GM12878 (cell line): Measurements from ENCODE around the gene TMEM72. TPM values are rescaled to one million over a fixed set of nuclear protein-coding genes. Genes with fewer than 3 reads are reported as not detected.
A peak's percentile ranks its signal among the peaks of the same experiment; 100 is the strongest.

ENCODE experiments used
- ATAC-seq: fragments of 200-7000 bp; cut with Tn5 transposase; 3 replicates; pipeline ENCODE4 v1.9.1; 2020; ENCODE audit warnings: mild to moderate bottlenecking, moderate library complexity
- BruUV-seq: library from RNA; stranded (reverse); fragments of 400-500 nt; replicated peaks from 2 replicates; lab custom pipeline; 2021; lab: Mats Ljungman, UMichigan
- CTCF ChIA-PET: fragments of 300-600 bp; sonication (Branson Sonifier 250); formaldehyde crosslinking; extraction: SDS; loops from one replicate; lab custom pipeline; 2021; ENCODE audit warnings: inconsistent platforms; lab: Yijun Ruan, JAX
- POLR2A ChIA-PET: fragments of 350-600 bp; formaldehyde crosslinking; extraction: SDS; loops from one replicate; lab custom pipeline; 2021; ENCODE audit warnings: inconsistent platforms; lab: Charles Lee
- RAD21 ChIA-PET: fragments of 300-600 bp; sonication (Branson Sonifier 250); formaldehyde crosslinking; loops from one replicate; lab custom pipeline; 2023; ENCODE audit warnings: antibody characterized with exemption; ENCODE audit not compliant: unreplicated experiment; lab: Charles Lee
- SMC1A ChIA-PET: fragments of 300-600 bp; sonication (Branson Sonifier 250); formaldehyde crosslinking; loops from one replicate; lab custom pipeline; 2023; ENCODE audit not compliant: unreplicated experiment, uncharacterized antibody; lab: Charles Lee
- DNase-seq: peaks from one replicate; pipeline ENCODE4 v3.0.0-alpha.2; 2011; ENCODE audit warnings: low read depth, low spot score
- FAIRE-seq: peaks from 3 replicates; lab custom pipeline; 2011; peaks lifted over from hg19 to GRCh38; lab: Jason Lieb, UNC
- H2AFZ ChIP-seq: 2 replicates; pipeline ENCODE4 v1.6.0; 2011; ENCODE audit warnings: low read depth, low read length, control low read depth; ENCODE audit not compliant: control insufficient read depth
- H3K27ac ChIP-seq: 2 replicates; pipeline ENCODE4 v1.5.1; 2011; ENCODE audit warnings: control low read depth; ENCODE audit not compliant: control insufficient read depth, insufficient read depth
- H3K27me3 ChIP-seq, 2 experiments: replicated peaks in 1 of 2; 2 replicates each; pipeline versions ENCODE4 v1.6.0 to v1.6.1; 2011; ENCODE audit warnings: low read length in 1 of 2; ENCODE audit not compliant: control insufficient read depth in 2 of 2, insufficient read depth in 2 of 2
- H3K36me3 ChIP-seq, 2 experiments: 2 replicates each; pipeline ENCODE4 v1.5.1; 2011; ENCODE audit warnings: low read length in 1 of 2; ENCODE audit not compliant: control insufficient read depth in 2 of 2, insufficient read depth in 2 of 2
- H3K4me1 ChIP-seq: 2 replicates; pipeline ENCODE4 v1.6.1; 2011; ENCODE audit warnings: mild to moderate bottlenecking, low read length, moderate library complexity, mixed read lengths; ENCODE audit not compliant: control insufficient read depth, insufficient read depth
- H3K4me2 ChIP-seq: 2 replicates; pipeline ENCODE4 v1.6.0; 2011; ENCODE audit warnings: control low read depth; ENCODE audit not compliant: control insufficient read depth, insufficient read depth
- H3K4me3 ChIP-seq: fragments of 200-600 bp; sonication (generic); 2 replicates; pipeline ENCODE4 v1.5.1; 2016
- H3K79me2 ChIP-seq: 2 replicates; pipeline ENCODE4 v1.6.0; 2011; ENCODE audit warnings: low read length; ENCODE audit not compliant: control insufficient read depth, insufficient read depth
- H3K9ac ChIP-seq: 2 replicates; pipeline ENCODE4 v1.8.0; 2011; ENCODE audit warnings: low read length, control low read depth, mixed read lengths; ENCODE audit not compliant: control insufficient read depth, insufficient read depth
- H3K9me3 ChIP-seq: replicated peaks from 3 replicates; pipeline ENCODE4 v1.5.1; 2011; ENCODE audit warnings: mild to moderate bottlenecking, low read length; ENCODE audit not compliant: control insufficient read depth, insufficient read depth
- H4K20me1 ChIP-seq: 2 replicates; pipeline ENCODE4 v1.6.0; 2011; ENCODE audit not compliant: control insufficient read depth, insufficient read depth
- JUNB ChIP-seq: IDR thresholded peaks from 2 replicates; pipeline ENCODE4 v1.6.1; 2016; ENCODE audit warnings: antibody characterized with exemption, mild to moderate bottlenecking
- MEF2A ChIP-seq: IDR thresholded peaks from 2 replicates; pipeline ENCODE4 v1.6.1; 2011; ENCODE audit warnings: low read depth, mild to moderate bottlenecking, low read length, moderate library complexity; ENCODE audit not compliant: insufficient read depth
- NR2C2 ChIP-seq: IDR thresholded peaks from 2 replicates; pipeline ENCODE4 v1.6.1; 2011; ENCODE audit warnings: borderline replicate concordance, low read depth; ENCODE audit not compliant: control insufficient read depth, insufficient read length
- WGBS: methylation state at CpG from one replicate; pipeline ENCODE4 v1.1.6; 2016; ENCODE audit warnings: low lambda C conversion rate; ENCODE audit not compliant: insufficient replicate concordance, insufficient coverage; ENCODE audit errors: missing lambda C conversion rate; 5-methylcytosine and 5-hydroxymethylcytosine counted together
- in situ Hi-C: fragments of 300-500 bp; cut with MboI; formaldehyde crosslinking; loops from 9 replicates; pipeline ENCODE4 v1.14.3; 2018; ENCODE audit warnings: mixed read lengths
- intact Hi-C: fragments of 100-400 bp; cut with micrococcal nuclease; formaldehyde crosslinking; loops from one replicate; pipeline ENCODE4 v1.14.2; 2022; ENCODE audit not compliant: unreplicated experiment
- polyA plus RNA-seq, 11 experiments: library from polyadenylated mRNA; depleted of rRNA in 4 of 11; unstranded in 6 of 11; stranded (reverse) in 5 of 11; fragments of >200 nt; fragmentation: Nextera tagmentation in 4 of 11; fragmentation: Illumina TruSeq in 1 of 11; extraction: Ambion mirVana in 4 of 11; extraction: Trizol in 1 of 11; gene quantifications; 1 replicate in 1 of 11; 2 replicates in 10 of 11; pipeline versions ENCODE4 v1.2.1 to v1.2.3, GENCODE V29; 2011 to 2016; ENCODE audit warnings: inconsistent platforms in 2 of 11, missing spikeins in 2 of 11, low read depth in 1 of 11
- total RNA-seq, 4 experiments: library from RNA; depleted of rRNA in 3 of 4; stranded (reverse); fragments of >200 nt in 3 of 4; fragmentation: Illumina TruSeq in 1 of 4; extraction: Trizol in 1 of 4; gene quantifications; 2 replicates each; pipeline versions ENCODE4 v1.2.1 to v1.2.3, GENCODE V29; 2013 to 2021
- TF ChIP-seq, protein P1 (sequence below): fragments of 450-650 bp; IDR thresholded peaks from 2 replicates; pipeline ENCODE4 v1.6.1; 2016; ENCODE audit warnings: mild to moderate bottlenecking

The TMEM72 gene
- total and polyA plus RNA-seq, 10 of the 15 experiments (the other 5 are each of a cell fraction or from before 2014, with no cell fraction given), result 0.12 TPM; not detected in 9

DNA sequence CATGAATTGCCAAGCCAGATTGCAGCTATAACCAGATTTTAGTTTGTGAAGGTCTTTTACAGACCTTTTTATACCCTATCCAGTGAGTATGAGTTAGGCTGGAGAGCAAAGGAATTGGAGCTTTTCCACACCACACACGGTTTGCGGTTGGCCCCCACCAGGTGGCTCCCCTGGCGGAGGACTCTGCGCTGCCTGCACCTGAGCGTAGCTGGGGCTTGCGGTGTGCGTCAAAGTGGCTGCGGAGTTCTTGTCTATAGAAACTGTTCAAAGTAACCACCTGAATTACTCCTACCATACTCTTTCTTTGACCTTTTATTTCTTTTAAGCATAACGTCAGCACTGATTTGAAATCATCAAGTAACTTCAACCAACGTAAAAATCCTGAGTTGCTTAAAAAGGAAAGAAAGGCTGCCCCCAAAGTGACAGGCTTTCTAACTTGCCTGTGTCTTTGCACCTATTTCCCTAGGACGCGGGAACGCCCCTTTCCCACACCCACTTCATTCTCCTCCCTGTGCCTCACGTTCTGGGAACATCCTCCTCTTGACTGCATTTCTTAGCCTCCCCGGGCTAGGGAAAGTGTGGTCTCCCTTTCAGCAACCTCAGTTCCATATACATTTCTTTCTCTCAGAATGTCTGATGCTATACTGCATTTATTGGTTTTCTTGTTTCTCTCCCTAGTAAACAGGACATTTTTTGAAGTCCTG is 47.6 kb upstream of the TMEM72 start:
- ATAC-seq, result no peak
- Histone ChIP-seq H3K9ac (no peak overlapping the region), H3K27ac (no peak overlapping the region), H3K4me3 (no peak overlapping the region), H3K27me3 (peaks cover 2% of the 10 kb centered on the region in 2 experiments; a peak in 3 of 4 replicates), H3K4me2 (no peak overlapping the region), H3K79me2 (no peaks in the 10 kb centered on the region), H4K20me1 (no peaks in the 10 kb centered on the region), H2AFZ (no peak overlapping the region), H3K9me3 (no peaks in the 10 kb centered on the region), H3K4me1 (peaks cover 8% of the 10 kb centered on the region; the same call in 1 of the 2 replicates), H3K36me3 (no peaks in the 10 kb centered on the region)
- FAIRE-seq, result no peak
- BruUV-seq, result no TSS peak
- DNase-seq, result no peak
- intact Hi-C loops, result loop anchor here (2.0 kb wide), 1 partner anchor 1193 kb away; no protein-coding TSS in a partner anchor
- ChIA-PET SMC1A (no interaction called here), RAD21 (no interaction called here), POLR2A (no interaction called here), CTCF (interaction anchor here (0.7 to 1.3 kb wide), 4 partner anchors 24 to 1191 kb away, joined by 3 read pairs; no protein-coding TSS in a partner anchor)
- in situ Hi-C loops, result loop anchor here (5.0 to 25.0 kb wide), 2 partner anchors 476 to 1191 kb away; partner anchors contain the start of gene CXCL12
- 83% methylated on average over 15 of the region's 15 CpGs for WGBS
- TF ChIP-seq JUNB (no peak), NR2C2 (no peak)

DNA sequence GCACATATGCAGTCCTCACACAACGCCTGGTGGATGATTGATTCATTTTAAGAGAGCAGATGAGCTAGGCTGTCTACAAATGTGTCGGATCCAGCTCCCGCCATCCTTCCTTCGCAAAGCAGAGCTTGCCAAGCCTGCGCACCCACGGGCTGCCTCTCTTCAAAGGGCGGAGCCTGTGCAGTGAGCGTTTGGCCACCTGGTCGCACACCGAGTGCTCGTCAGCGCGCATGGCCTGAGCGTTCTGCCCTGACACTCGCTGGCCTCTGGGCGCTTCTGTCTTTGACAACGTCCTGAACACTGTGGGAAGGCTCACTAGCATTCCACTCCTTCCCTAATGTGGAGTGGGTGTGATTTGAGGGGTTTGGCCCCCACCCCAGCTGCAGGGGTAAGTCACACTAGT is 47.1 kb upstream of the TMEM72 start:
- Histone ChIP-seq H4K20me1 (no peaks in the 10 kb centered on the region), H3K4me3 (no peak overlapping the region; the same call in 1 of the 2 replicates), H3K27me3 (peaks cover 2% of the 10 kb centered on the region in 2 experiments; a peak in 3 of 4 replicates), H3K4me1 (peaks cover 8% of the 10 kb centered on the region; the same call in 1 of the 2 replicates), H3K9me3 (no peaks in the 10 kb centered on the region), H3K79me2 (no peaks in the 10 kb centered on the region), H3K36me3 (no peaks in the 10 kb centered on the region), H3K4me2 (peak overlapping the region; percentile 95), H3K27ac (no peak overlapping the region), H2AFZ (peak overlapping the region; percentile 12; the same call in 1 of the 2 replicates), H3K9ac (no peak overlapping the region)
- BruUV-seq, result no TSS peak
- RAD21 ChIA-PET, result no interaction called here
- in situ Hi-C loops (loop anchor here (5.0 to 25.0 kb wide), 2 partner anchors 477 to 1192 kb away; partner anchors contain the start of gene CXCL12), intact Hi-C loops (loop anchor here (2.0 kb wide), 1 partner anchor 1193 kb away; no protein-coding TSS in a partner anchor)
- DNase-seq (no peak), FAIRE-seq (no peak), ATAC-seq (peak; percentile 72)
- 62% methylated on average over 17 of the region's 17 CpGs for WGBS
- CTCF ChIA-PET, result interaction anchor here (0.7 to 2.1 kb wide), 6 partner anchors 9 to 479 kb away, joined by 3 to 8 read pairs (median 4); no protein-coding TSS in a partner anchor
- TF ChIP-seq, protein P1, sequence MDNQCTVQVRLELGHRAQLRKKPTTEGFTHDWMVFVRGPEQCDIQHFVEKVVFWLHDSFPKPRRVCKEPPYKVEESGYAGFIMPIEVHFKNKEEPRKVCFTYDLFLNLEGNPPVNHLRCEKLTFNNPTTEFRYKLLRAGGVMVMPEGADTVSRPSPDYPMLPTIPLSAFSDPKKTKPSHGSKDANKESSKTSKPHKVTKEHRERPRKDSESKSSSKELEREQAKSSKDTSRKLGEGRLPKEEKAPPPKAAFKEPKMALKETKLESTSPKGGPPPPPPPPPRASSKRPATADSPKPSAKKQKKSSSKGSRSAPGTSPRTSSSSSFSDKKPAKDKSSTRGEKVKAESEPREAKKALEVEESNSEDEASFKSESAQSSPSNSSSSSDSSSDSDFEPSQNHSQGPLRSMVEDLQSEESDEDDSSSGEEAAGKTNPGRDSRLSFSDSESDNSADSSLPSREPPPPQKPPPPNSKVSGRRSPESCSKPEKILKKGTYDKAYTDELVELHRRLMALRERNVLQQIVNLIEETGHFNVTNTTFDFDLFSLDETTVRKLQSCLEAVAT, result 0 out of 2 replicates have a peak, but pooled peaks have one; percentile 16
- TF ChIP-seq MEF2A, result no peak
- POLR2A ChIA-PET, result no interaction called here
- SMC1A ChIA-PET, result no interaction called here
